Spleen (tissue), 11 donors: ENCODE results near the gene ABCC12. TPM values are rescaled to one million over a fixed set of nuclear protein-coding genes. Genes with fewer than 3 reads are reported as not detected.
"Not testable (repeated sequence)": the region's sequence is repeated elsewhere in the genome, so short reads cannot be mapped to it uniquely, and the experiment has no call there.

Experiments
- DNase-seq: peaks from one replicate; pipeline ENCODE4 v3.0.0-alpha.2; 2020
- H3K27ac ChIP-seq, 8 donors: fragments of 200-600 bp; sonication (generic) in 7 of 8; 1 replicate in 4 of 8; 2 replicates in 4 of 8; pipeline versions ENCODE4 v1.5.0 to v1.8.0; 2016 to 2021; ENCODE audit warnings: inconsistent platforms in 4 of 8, mild to moderate bottlenecking in 4 of 8, moderate library complexity in 1 of 8
- H3K27me3 ChIP-seq, 7 donors: fragments of 200-600 bp; sonication (generic) in 6 of 7; replicated peaks in 1 of 7; 1 replicate in 4 of 7; 2 replicates in 3 of 7; pipeline versions ENCODE4 v1.5.0 to v1.8.0; 2016 to 2021; ENCODE audit warnings: inconsistent platforms in 3 of 7, mild to moderate bottlenecking in 1 of 7
- H3K36me3 ChIP-seq, 6 donors: fragments of 200-600 bp; sonication (generic) in 5 of 6; 1 replicate in 4 of 6; 2 replicates in 2 of 6; pipeline versions ENCODE4 v1.5.0 to v1.8.0; 2016 to 2021; ENCODE audit warnings: inconsistent platforms in 2 of 6
- H3K4me1 ChIP-seq, 6 donors: fragments of 200-600 bp; sonication (generic) in 5 of 6; 1 replicate in 3 of 6; 2 replicates in 3 of 6; pipeline versions ENCODE4 v1.5.0 to v1.8.0; 2016 to 2021; ENCODE audit warnings: inconsistent platforms in 3 of 6
- H3K4me3 ChIP-seq, 8 donors: fragments of 200-600 bp; sonication (generic) in 7 of 8; 1 replicate in 4 of 8; 2 replicates in 4 of 8; pipeline versions ENCODE4 v1.5.0 to v1.8.0; 2016 to 2021; ENCODE audit warnings: inconsistent platforms in 4 of 8, mild to moderate bottlenecking in 4 of 8, moderate library complexity in 2 of 8
- H3K9me3 ChIP-seq, 8 donors: fragments of 200-600 bp; sonication (generic) in 7 of 8; 1 replicate in 4 of 8; 2 replicates in 4 of 8; pipeline versions ENCODE4 v1.5.0 to v1.8.0; 2016 to 2021; ENCODE audit warnings: inconsistent platforms in 4 of 8
- POLR2A ChIP-seq, 3 donors: fragments of 450-650 bp; IDR thresholded peaks; one replicate each; pipeline ENCODE4 v1.5.1; 2017; ENCODE audit warnings: antibody characterized with exemption in 3 of 3, mild to moderate bottlenecking in 1 of 3
- POLR2AphosphoS5 ChIP-seq, 3 donors: sonication (generic); formaldehyde crosslinking; IDR thresholded peaks; one replicate each; pipeline ENCODE4 v1.5.1; 2017; ENCODE audit warnings: antibody characterized with exemption in 3 of 3
- WGBS, 5 donors: extraction: QIAGEN DNeasy Blood & Tissue Kit in 3 of 5; methylation state at CpG; one replicate each; pipeline versions ENCODE4 v1.1.5 to v1.1.7; 2013 to 2018; 5-methylcytosine and 5-hydroxymethylcytosine counted together
- intact Hi-C: fragments of 100-400 bp; cut with DNase I; formaldehyde crosslinking; loops from one replicate; pipeline ENCODE4 v1.15.0; 2023; ENCODE audit warnings: low total_unique reads
- polyA plus RNA-seq, 3 donors: library from polyadenylated mRNA; stranded (reverse); fragments of 200-250 nt; gene quantifications; one replicate each; pipeline ENCODE4 v1.2.1, GENCODE V29; 2013
- total RNA-seq, 7 donors: library from RNA; depleted of rRNA in 3 of 7; stranded (reverse); fragments of >200 nt in 3 of 7; fragmentation: NEBNext Ultra II Directional in 4 of 7; extraction: Animal tissue kit (Norgen Biotek cat#: 25700) in 4 of 7; gene quantifications; one replicate each; pipeline versions ENCODE4 v1.1.0 to v1.2.1, GENCODE V29; 2016 to 2021
- TF ChIP-seq, protein P1 (sequence below), 11 experiments: fragments of 200-600 bp in 7 of 11; fragments of 450-650 bp in 4 of 11; sonication (generic) in 4 of 11; IDR thresholded peaks in 8 of 11; conservative IDR thresholded peaks in 3 of 11; 1 replicate in 7 of 11; 2 replicates in 4 of 11; pipeline versions ENCODE4 v1.4.0 to v1.8.0; 2016 to 2021; ENCODE audit warnings: antibody characterized with exemption in 11 of 11, inconsistent platforms in 4 of 11, mild to moderate bottlenecking in 1 of 11
- donor health status: healthy with polysubstance abuse.
- donor health status: DM: no; HTN: no; CAD: no; lungs with moderate emphysema.
- donor health status: DM: no; HTN: no; CAD: no.
- donor health status: Bipolar disorder and iron deficiency.
- donor health status: healthy.
- donor health status: DM: no; HTN: no; CAD: no.
- donor health status: DM: yes; HTN: yes; CAD: no.

The ABCC12 gene
- total and polyA plus RNA-seq, 10 donors: not detected

DNA sequence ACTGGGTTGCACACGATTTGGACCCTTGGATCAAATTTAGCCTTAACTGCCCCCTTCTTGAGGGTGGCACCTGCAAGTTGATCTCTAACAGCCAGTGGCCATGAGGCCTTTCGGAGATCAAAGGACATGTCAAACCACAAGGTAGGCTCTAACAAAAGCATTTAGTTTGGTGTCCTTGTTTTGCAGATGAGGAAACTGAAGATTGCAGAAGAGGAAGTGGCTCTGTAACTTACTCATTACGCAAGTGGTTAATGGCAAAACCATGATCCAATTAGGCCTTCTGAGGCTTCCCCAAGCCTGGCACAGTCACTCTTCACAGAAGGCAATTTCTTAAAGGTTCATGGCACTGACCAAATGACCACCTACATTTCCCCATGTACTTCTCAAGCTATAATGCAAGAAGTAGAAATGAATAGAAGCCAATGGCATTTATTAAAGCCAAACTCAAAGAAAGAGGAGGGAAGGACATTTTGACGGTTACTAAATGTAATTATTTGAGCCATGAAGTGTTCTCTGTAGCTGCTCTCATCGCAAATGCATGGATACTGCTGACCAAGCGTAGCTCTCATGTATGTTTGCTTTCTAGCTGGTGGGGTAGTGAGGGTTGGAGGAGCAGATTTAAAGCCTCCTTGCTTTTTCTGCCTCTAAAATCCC, 32.8 kb upstream of the ABCC12 start:
- Histone ChIP-seq H3K36me3 (no peaks in the 10 kb centered on the region), H3K27ac (peak overlapping the region in 7 of 8 donors; percentile 21 to 86 (median 70)), H3K4me3 (no peak overlapping the region), H3K4me1 (peaks cover 0 to 18% (median 6%) of the 10 kb centered on the region in 6 donors), H3K27me3 (no peaks in the 10 kb centered on the region), H3K9me3 (no peaks in the 10 kb centered on the region)
- TF ChIP-seq POLR2AphosphoS5 (IDR thresholded peaks at IDR 0.05) (peak in 1 of 3 donors; percentile 44), POLR2A (IDR thresholded peaks at IDR 0.05) (no peak)
- TF ChIP-seq, protein P1, sequence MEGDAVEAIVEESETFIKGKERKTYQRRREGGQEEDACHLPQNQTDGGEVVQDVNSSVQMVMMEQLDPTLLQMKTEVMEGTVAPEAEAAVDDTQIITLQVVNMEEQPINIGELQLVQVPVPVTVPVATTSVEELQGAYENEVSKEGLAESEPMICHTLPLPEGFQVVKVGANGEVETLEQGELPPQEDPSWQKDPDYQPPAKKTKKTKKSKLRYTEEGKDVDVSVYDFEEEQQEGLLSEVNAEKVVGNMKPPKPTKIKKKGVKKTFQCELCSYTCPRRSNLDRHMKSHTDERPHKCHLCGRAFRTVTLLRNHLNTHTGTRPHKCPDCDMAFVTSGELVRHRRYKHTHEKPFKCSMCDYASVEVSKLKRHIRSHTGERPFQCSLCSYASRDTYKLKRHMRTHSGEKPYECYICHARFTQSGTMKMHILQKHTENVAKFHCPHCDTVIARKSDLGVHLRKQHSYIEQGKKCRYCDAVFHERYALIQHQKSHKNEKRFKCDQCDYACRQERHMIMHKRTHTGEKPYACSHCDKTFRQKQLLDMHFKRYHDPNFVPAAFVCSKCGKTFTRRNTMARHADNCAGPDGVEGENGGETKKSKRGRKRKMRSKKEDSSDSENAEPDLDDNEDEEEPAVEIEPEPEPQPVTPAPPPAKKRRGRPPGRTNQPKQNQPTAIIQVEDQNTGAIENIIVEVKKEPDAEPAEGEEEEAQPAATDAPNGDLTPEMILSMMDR (IDR thresholded peaks at IDR 0.05 in 8 of 11, conservative IDR thresholded peaks at IDR 0.05 in 3 of 11): no peak
- DNase-seq: no peak
- intact Hi-C loops: no loop called here
- WGBS, 5 donors: 50 to 64% (median 54%) methylated on average over 6 of the region's 6 CpGs

DNA sequence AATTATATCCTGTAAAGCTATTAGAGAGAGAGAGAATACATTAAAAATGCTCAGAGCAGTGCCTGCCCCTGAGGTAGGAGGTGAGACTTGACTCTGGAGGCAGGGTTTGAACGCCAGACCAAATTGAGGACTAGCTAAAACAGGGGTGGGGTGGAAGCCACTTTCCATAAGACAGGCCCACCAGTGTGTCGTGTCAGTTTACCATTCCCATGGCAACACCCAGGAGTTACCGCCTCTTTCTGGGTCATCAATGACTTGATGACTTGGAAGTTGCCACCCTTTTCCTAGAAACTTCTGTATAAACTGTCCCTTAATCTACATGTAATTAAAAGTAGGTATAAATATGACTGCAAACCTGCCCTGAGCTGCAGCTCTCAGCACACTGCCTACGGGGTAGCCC, 32.0 kb upstream of the ABCC12 start:
- intact Hi-C loops: no loop called here
- Histone ChIP-seq H3K4me1 (peaks cover 0 to 18% (median 6%) of the 10 kb centered on the region in 6 donors), H3K4me3 (no peak overlapping the region), H3K27me3 (no peaks in the 10 kb centered on the region), H3K9me3 (no peaks in the 10 kb centered on the region), H3K36me3 (no peaks in the 10 kb centered on the region), H3K27ac (peak overlapping the region in 6 of 8 donors; percentile 10 to 86 (median 76))
- 80 to 89% (median 82%) methylated on average over 4 of the region's 4 CpGs for WGBS, 5 donors
- DNase-seq: no peak
- TF ChIP-seq POLR2AphosphoS5 (IDR thresholded peaks at IDR 0.05): no peak
- TF ChIP-seq, protein P1 (IDR thresholded peaks at IDR 0.05 in 8 of 11, conservative IDR thresholded peaks at IDR 0.05 in 3 of 11): no peak
- no peak for TF ChIP-seq POLR2A (IDR thresholded peaks at IDR 0.05)

DNA sequence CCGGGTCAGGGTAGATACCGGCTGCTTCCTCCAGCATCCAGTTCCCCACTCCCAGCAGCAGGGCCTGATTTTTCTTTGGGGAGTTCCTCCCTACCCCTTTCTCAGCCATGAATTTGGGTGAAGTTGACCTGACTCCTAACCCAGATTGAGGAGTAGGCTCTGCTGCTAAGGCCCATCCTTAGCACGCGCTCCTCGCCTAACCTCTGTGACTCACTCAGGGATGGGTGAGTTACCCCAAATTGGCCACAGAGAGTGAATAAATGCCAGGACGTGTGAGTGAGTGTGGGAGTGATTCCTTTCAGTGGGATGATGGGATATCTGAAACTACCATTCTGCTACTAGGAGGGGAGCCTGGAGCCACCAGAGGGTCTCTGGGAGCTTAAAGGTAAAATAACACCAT, 28.9 kb upstream of the ABCC12 start:
- no peak for DNase-seq
- H3K36me3 ChIP-seq: no peaks in the 10 kb centered on the region
- peaks cover 0 to 2% (median 0%) of the 10 kb centered on the region in 7 donors for H3K27me3 ChIP-seq
- peaks cover 0 to 18% (median 6%) of the 10 kb centered on the region in 6 donors for H3K4me1 ChIP-seq
- 83 to 92% (median 86%) methylated on average over 5 to 6 of the region's 6 CpGs for WGBS, 5 donors
- peaks cover 0 to 4% (median 0%) of the 10 kb centered on the region in 8 donors for H3K9me3 ChIP-seq
- no peak overlapping the region for H3K27ac ChIP-seq
- no peak overlapping the region for H3K4me3 ChIP-seq
- intact Hi-C loops: no loop called here
- TF ChIP-seq POLR2AphosphoS5 (IDR thresholded peaks at IDR 0.05) (no peak), POLR2A (IDR thresholded peaks at IDR 0.05) (no peak)
- TF ChIP-seq, protein P1 (IDR thresholded peaks at IDR 0.05 in 8 of 11, conservative IDR thresholded peaks at IDR 0.05 in 3 of 11): no peak

DNA sequence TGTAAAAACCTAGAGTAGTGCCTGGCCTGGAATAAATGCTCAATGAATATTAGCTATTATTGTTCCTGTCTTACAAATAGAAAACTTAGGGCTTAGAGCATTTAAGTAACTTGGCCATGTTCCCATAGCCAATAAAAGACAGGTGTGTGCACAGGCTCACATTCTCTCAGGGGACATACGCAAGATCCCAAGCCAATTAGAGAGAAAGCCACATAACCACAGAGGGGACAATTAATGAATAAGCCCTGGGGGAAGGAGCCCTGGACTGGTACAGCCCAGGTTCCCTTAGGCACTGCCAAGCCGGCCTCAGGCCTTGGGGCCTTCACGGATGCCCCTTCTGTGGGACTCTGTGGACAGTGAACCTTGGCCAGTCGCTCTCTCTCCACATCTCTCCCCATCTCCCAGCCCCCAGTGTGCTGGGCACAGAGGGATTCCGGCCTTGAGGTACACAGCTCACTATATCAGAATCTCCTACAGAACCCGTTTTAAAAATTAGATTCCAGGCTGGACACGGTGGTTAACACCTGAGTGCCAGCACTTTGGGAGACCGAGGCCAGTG, 27.3 kb upstream of the ABCC12 start:
- H3K9me3 ChIP-seq: peaks cover 0 to 4% (median 0%) of the 10 kb centered on the region in 8 donors
- H3K27me3 ChIP-seq: peaks cover 0 to 9% (median 0%) of the 10 kb centered on the region in 7 donors
- WGBS, 5 donors: 87 to 95% (median 90%) methylated on average over 6 to 8 of the region's 8 CpGs
- DNase-seq: no peak
- intact Hi-C loops: no loop called here
- H3K36me3 ChIP-seq: no peaks in the 10 kb centered on the region
- TF ChIP-seq, protein P1 (IDR thresholded peaks at IDR 0.05 in 8 of 11, conservative IDR thresholded peaks at IDR 0.05 in 3 of 11): no peak
- TF ChIP-seq POLR2AphosphoS5 (IDR thresholded peaks at IDR 0.05) (no peak), POLR2A (IDR thresholded peaks at IDR 0.05) (no peak)
- H3K4me1 ChIP-seq: peaks cover 0 to 4% (median under 1%) of the 10 kb centered on the region in 6 donors
- H3K4me3 ChIP-seq: no peak overlapping the region
- H3K27ac ChIP-seq: no peak overlapping the region

DNA sequence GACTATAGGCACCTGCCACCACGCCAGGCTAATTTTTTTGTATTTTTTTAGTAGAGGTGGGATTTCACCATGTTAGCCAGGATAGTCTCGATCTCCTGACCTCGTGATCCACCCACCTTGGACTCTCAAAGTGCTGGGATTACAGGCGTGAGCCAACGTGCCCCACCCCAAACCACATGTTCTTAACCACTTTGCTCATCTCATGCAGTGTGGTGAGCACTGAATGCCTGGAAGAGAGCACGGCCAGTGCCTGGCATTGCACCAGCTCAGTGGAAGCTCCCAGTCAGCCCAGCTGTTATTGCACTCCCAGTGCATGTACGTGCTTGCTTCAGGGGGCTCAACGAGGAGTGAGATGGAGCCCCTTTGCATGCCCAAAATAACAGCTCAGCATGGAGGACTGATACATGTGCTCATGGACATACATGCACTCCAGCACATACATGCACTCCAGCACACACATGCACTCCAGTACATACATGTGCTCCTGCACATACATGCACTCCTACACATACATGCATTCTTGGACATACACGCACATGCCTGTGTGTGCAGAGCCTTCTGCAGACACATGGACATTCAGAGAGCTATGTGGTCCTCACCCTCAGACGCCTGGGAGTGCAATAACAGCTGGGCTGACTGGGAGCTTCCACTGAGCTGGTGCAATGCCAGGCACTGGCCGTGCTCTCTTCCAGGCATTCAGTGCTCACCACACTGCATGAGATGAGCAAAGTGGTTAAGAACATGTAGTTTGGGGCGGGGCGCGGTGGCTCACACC, 26.1 kb upstream of the ABCC12 start:
- H3K4me3 ChIP-seq, DNase-seq, H3K27ac ChIP-seq, H3K9me3 ChIP-seq, H3K27me3 ChIP-seq, H3K4me1 ChIP-seq, intact Hi-C loops, H3K36me3 ChIP-seq: not testable (repeated sequence)
- 77 to 86% (median 80%) methylated on average over 12 to 14 of the region's 14 CpGs for WGBS, 5 donors
